Neural cell (in vitro differentiated cells): ENCODE results near the gene SNCAIP. TPM values are rescaled to one million over a fixed set of nuclear protein-coding genes. Genes with fewer than 3 reads are reported as not detected.

Experiments used
- H2AFZ ChIP-seq: fragments of 200-600, 300-800 bp; sonication (generic), shearing (Covaris generic); 2 replicates; pipeline ENCODE4 v1.6.0; 2014; ENCODE audit warnings: low read depth, mild to moderate bottlenecking, antibody characterized with exemption, low read length, moderate library complexity
- H3F3A ChIP-seq: fragments of 200-600 bp; shearing (Covaris generic); 2 replicates; pipeline ENCODE4 v1.6.1; 2016; ENCODE audit warnings: mild to moderate bottlenecking, moderate library complexity, mixed read lengths, antibody characterized with exemption, low read length; ENCODE audit not compliant: insufficient read depth, poor library complexity, severe bottlenecking
- H3K27ac ChIP-seq: fragments of 200-600, 300-800 bp; sonication (generic), shearing (Covaris generic); 2 replicates; pipeline ENCODE4 v1.5.1; 2014; ENCODE audit warnings: mild to moderate bottlenecking, low read length, moderate library complexity
- H3K27me3 ChIP-seq: fragments of 300-800, 200-600 bp; sonication (generic), shearing (Covaris generic); 2 replicates; pipeline ENCODE4 v1.6.0; 2014; ENCODE audit warnings: mild to moderate bottlenecking, low read depth, low read length, moderate library complexity; ENCODE audit not compliant: insufficient read depth
- H3K36me3 ChIP-seq: fragments of 300-800, 200-600 bp; sonication (generic), shearing (Covaris generic); 2 replicates; pipeline ENCODE4 v1.5.1; 2014; ENCODE audit warnings: mild to moderate bottlenecking, antibody characterized with exemption, low read length, moderate library complexity; ENCODE audit not compliant: insufficient read depth
- H3K4me2 ChIP-seq: fragments of 300-800, 200-600 bp; sonication (generic), shearing (Covaris generic); 2 replicates; pipeline ENCODE4 v1.6.0; 2014; ENCODE audit warnings: mild to moderate bottlenecking, low read length
- H3K4me3 ChIP-seq: fragments of 300-800, 200-600 bp; sonication (generic), shearing (Covaris generic); 2 replicates; pipeline ENCODE4 v1.5.1; 2014; ENCODE audit warnings: mild to moderate bottlenecking, low read length, moderate library complexity
- H3K79me2 ChIP-seq: fragments of 200-600 bp; shearing (Covaris generic); replicated peaks from 2 replicates; pipeline ENCODE4 v1.6.0; 2014; ENCODE audit warnings: mild to moderate bottlenecking, low read length, moderate library complexity; ENCODE audit not compliant: insufficient read depth
- H3K9ac ChIP-seq: fragments of 300-800, 200-600 bp; sonication (generic), shearing (Covaris generic); 2 replicates; pipeline ENCODE4 v1.6.1; 2016; ENCODE audit warnings: mild to moderate bottlenecking, low read length, mixed read lengths
- H3K9me2 ChIP-seq: fragments of 200-600 bp; shearing (Covaris generic); 2 replicates; pipeline ENCODE4 v1.6.1; 2016; ENCODE audit warnings: mild to moderate bottlenecking, low read length, mixed read lengths; ENCODE audit not compliant: insufficient read depth
- H3K9me3 ChIP-seq: fragments of 200-600, 300-800 bp; sonication (generic), shearing (Covaris generic); 2 replicates; pipeline ENCODE4 v1.6.1; 2016; ENCODE audit warnings: mild to moderate bottlenecking, mixed run types, low read length, moderate library complexity, mixed read lengths
- H4K20me1 ChIP-seq: fragments of 200-600 bp; shearing (Covaris generic); 2 replicates; pipeline ENCODE4 v1.6.1; 2016; ENCODE audit warnings: mild to moderate bottlenecking, mixed run types; ENCODE audit not compliant: insufficient read depth
- CTCF ChIP-seq: fragments of 450-650 bp; IDR thresholded peaks from 2 replicates; pipeline ENCODE4 v1.5.1; 2014; ENCODE audit warnings: antibody characterized with exemption, mild to moderate bottlenecking, moderate library complexity; ENCODE audit not compliant: poor library complexity, severe bottlenecking
- EP300 ChIP-seq: fragments of 450-650 bp; conservative IDR thresholded peaks from 2 replicates; pipeline ENCODE4 v1.6.1; 2014; ENCODE audit warnings: antibody characterized with exemption, mild to moderate bottlenecking, moderate library complexity; ENCODE audit not compliant: poor library complexity, severe bottlenecking
- EZH2 ChIP-seq: fragments of 200-600, 300-800 bp; shearing (Covaris generic), sonication (generic); IDR thresholded peaks from 2 replicates; pipeline ENCODE4 v1.6.1; 2014; ENCODE audit warnings: antibody characterized with exemption, low read length, borderline replicate concordance, mild to moderate bottlenecking; ENCODE audit not compliant: insufficient read depth, poor library complexity, severe bottlenecking
- MXI1 ChIP-seq: fragments of 450-650 bp; conservative IDR thresholded peaks from 2 replicates; pipeline ENCODE4 v1.6.1; 2014; ENCODE audit warnings: antibody characterized with exemption, mild to moderate bottlenecking; ENCODE audit not compliant: poor library complexity, severe bottlenecking
- POLR2AphosphoS5 ChIP-seq: IDR thresholded peaks from 2 replicates; pipeline ENCODE4 v1.6.1; 2012
- RAD21 ChIP-seq: fragments of 450-650 bp; conservative IDR thresholded peaks from 2 replicates; pipeline ENCODE4 v1.6.1; 2014; ENCODE audit warnings: antibody characterized with exemption, mild to moderate bottlenecking, moderate library complexity
- SMC3 ChIP-seq: fragments of 450-650 bp; conservative IDR thresholded peaks from 2 replicates; pipeline ENCODE4 v1.6.1; 2014; ENCODE audit warnings: antibody characterized with exemption, mild to moderate bottlenecking, moderate library complexity; ENCODE audit not compliant: poor library complexity
- TAF1 ChIP-seq: IDR thresholded peaks from 2 replicates; pipeline ENCODE4 v1.6.1; 2012; ENCODE audit warnings: low read depth
- polyA plus RNA-seq: library from polyadenylated mRNA; depleted of rRNA; stranded (reverse); fragments of >200 nt; gene quantifications from 2 replicates; pipeline ENCODE4 v1.2.3, GENCODE V29; 2014
- TF ChIP-seq, protein P1 (sequence below): IDR thresholded peaks from 2 replicates; pipeline ENCODE4 v1.6.1; 2012; ENCODE audit warnings: borderline replicate concordance

The SNCAIP gene
- polyA plus RNA-seq, 1 donor from 2014 or later, result 25.6 TPM

DNA sequence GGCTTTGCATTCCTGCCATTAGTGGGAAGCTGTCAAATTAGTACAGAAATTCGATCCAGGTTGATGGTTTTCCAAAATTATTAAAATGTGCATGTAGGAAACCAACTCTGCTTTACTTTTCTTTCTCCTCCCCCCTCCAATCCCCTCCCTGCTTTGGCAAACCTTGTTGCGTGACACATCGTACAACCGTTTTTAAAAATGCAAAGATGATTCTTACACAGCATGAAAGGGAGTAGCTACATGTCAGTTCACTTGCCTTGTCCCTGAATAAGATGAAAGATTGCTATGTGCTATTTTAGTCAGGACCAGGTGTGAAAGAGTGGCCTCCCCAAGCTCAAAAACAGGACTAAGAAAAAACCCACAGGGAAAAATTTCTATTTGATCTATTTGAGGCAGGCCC lies 11.7 kb downstream of the SNCAIP start:
- Histone ChIP-seq H3K9ac (no peak overlapping the region), H3K4me2 (no peak overlapping the region), H3K9me3 (no peaks in the 10 kb centered on the region), H3K27ac (no peak overlapping the region), H3K36me3 (peaks cover under 1% of the 10 kb centered on the region), H3K9me2 (no peaks in the 10 kb centered on the region), H3K79me2 (no peaks in the 10 kb centered on the region), H3K4me3 (no peak overlapping the region), H4K20me1 (no peaks in the 10 kb centered on the region), H2AFZ (no peak overlapping the region), H3F3A (no peaks in the 10 kb centered on the region), H3K27me3 (no peaks in the 10 kb centered on the region)
- TF ChIP-seq TAF1 (no peak), EP300 (no peak), MXI1 (no peak), RAD21 (no peak), CTCF (no peak), EZH2 (no peak), POLR2AphosphoS5 (no peak), SMC3 (no peak)
- TF ChIP-seq, protein P1, sequence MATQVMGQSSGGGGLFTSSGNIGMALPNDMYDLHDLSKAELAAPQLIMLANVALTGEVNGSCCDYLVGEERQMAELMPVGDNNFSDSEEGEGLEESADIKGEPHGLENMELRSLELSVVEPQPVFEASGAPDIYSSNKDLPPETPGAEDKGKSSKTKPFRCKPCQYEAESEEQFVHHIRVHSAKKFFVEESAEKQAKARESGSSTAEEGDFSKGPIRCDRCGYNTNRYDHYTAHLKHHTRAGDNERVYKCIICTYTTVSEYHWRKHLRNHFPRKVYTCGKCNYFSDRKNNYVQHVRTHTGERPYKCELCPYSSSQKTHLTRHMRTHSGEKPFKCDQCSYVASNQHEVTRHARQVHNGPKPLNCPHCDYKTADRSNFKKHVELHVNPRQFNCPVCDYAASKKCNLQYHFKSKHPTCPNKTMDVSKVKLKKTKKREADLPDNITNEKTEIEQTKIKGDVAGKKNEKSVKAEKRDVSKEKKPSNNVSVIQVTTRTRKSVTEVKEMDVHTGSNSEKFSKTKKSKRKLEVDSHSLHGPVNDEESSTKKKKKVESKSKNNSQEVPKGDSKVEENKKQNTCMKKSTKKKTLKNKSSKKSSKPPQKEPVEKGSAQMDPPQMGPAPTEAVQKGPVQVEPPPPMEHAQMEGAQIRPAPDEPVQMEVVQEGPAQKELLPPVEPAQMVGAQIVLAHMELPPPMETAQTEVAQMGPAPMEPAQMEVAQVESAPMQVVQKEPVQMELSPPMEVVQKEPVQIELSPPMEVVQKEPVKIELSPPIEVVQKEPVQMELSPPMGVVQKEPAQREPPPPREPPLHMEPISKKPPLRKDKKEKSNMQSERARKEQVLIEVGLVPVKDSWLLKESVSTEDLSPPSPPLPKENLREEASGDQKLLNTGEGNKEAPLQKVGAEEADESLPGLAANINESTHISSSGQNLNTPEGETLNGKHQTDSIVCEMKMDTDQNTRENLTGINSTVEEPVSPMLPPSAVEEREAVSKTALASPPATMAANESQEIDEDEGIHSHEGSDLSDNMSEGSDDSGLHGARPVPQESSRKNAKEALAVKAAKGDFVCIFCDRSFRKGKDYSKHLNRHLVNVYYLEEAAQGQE, result no peak

DNA sequence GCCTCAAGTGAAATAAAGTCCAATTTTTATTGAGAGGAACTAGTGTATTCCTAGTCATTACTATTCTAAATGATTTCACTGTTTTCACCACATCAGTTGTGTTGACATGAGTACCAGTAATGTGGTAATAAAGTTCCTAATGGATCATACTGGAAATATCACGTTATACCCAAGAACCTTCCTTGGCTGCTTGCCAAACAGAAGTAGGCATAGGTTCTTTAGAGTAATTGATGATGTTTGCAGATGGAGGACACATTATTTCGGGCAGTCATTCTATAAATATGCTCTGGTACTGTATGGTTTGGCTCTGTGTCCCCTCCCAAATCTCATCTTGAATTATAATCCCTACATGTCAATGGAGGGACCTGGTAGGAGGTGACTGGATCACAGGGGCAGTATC lies 15.1 kb downstream of the SNCAIP start:
- Histone ChIP-seq H3K27me3 (no peaks in the 10 kb centered on the region), H4K20me1 (no peaks in the 10 kb centered on the region), H3K9me2 (no peaks in the 10 kb centered on the region), H3K27ac (no peak overlapping the region), H3K4me2 (no peak overlapping the region), H3K9ac (no peak overlapping the region), H3K4me3 (no peak overlapping the region), H3K9me3 (no peaks in the 10 kb centered on the region), H3K36me3 (no peaks in the 10 kb centered on the region), H3K79me2 (peaks cover 7% of the 10 kb centered on the region), H2AFZ (no peak overlapping the region), H3F3A (no peaks in the 10 kb centered on the region)
- TF ChIP-seq EZH2, result no peak
- no peak for TF ChIP-seq MXI1
- no peak for TF ChIP-seq TAF1
- no peak for TF ChIP-seq RAD21
- TF ChIP-seq, protein P1, result no peak
- TF ChIP-seq POLR2AphosphoS5, result no peak
- no peak for TF ChIP-seq CTCF
- no peak for TF ChIP-seq SMC3
- no peak for TF ChIP-seq EP300
